CD14-positive monocyte (primary cell): Measurements from ENCODE around the gene CDH12. TPM values are rescaled to one million over a fixed set of nuclear protein-coding genes. Genes with fewer than 3 reads are reported as not detected.

Experiments used
- DNase-seq, 3 donors: peaks; one replicate each; pipeline ENCODE4 v3.0.0-alpha.2; 2011 to 2022
- H2AFZ ChIP-seq: 2 replicates; pipeline ENCODE4 v1.6.0; 2012; ENCODE audit warnings: mild to moderate bottlenecking, low read depth, low read length, inconsistent platforms; ENCODE audit not compliant: insufficient read depth, poor library complexity, severe bottlenecking
- H3K27ac ChIP-seq, 2 donors: 1 replicate in 1 of 2; 2 replicates in 1 of 2; pipeline ENCODE4 v1.5.1; 2012 to 2013; ENCODE audit warnings: low read length in 2 of 2, control low read depth in 1 of 2, inconsistent platforms in 1 of 2, low read depth in 1 of 2, mild to moderate bottlenecking in 1 of 2
- H3K27me3 ChIP-seq, 2 donors: one replicate each; pipeline versions ENCODE4 v1.6.0 to v1.6.1; 2011 to 2013; ENCODE audit warnings: low read length in 2 of 2; ENCODE audit not compliant: control insufficient read depth in 2 of 2, insufficient read depth in 2 of 2
- H3K36me3 ChIP-seq, 2 donors: replicated peaks in 1 of 2; 1 replicate in 1 of 2; 2 replicates in 1 of 2; pipeline versions ENCODE4 v1.5.1 to v1.6.1; 2012 to 2013; ENCODE audit warnings: low read length in 2 of 2, control low read depth in 1 of 2, inconsistent platforms in 1 of 2, mild to moderate bottlenecking in 1 of 2; ENCODE audit not compliant: insufficient read depth in 2 of 2, control insufficient read depth in 1 of 2
- H3K4me1 ChIP-seq, 2 donors: 1 replicate in 1 of 2; 2 replicates in 1 of 2; pipeline versions ENCODE4 v1.5.1 to v1.6.1; 2012 to 2013; ENCODE audit warnings: low read length in 2 of 2, control low read depth in 1 of 2, inconsistent platforms in 1 of 2, mild to moderate bottlenecking in 1 of 2, moderate library complexity in 1 of 2; ENCODE audit not compliant: insufficient read depth in 2 of 2, control insufficient read depth in 1 of 2
- H3K4me2 ChIP-seq: replicated peaks from 2 replicates; pipeline ENCODE3; 2012; ENCODE audit warnings: low read length, moderate library complexity, mild to moderate bottlenecking; ENCODE audit not compliant: poor library complexity, severe bottlenecking; ENCODE audit errors: extremely low read depth
- H3K4me3 ChIP-seq, 3 experiments: fragments of 200-600 bp in 1 of 3; sonication (generic) in 1 of 3; replicated peaks in 1 of 3; 1 replicate in 2 of 3; 2 replicates in 1 of 3; pipeline ENCODE4 v1.5.1; 2011 to 2013; ENCODE audit warnings: low read length in 3 of 3, mild to moderate bottlenecking in 3 of 3, control low read depth in 2 of 3, low read depth in 2 of 3, inconsistent platforms in 1 of 3, moderate library complexity in 1 of 3
- H3K79me2 ChIP-seq: 2 replicates; pipeline ENCODE4 v1.6.0; 2012; ENCODE audit warnings: mild to moderate bottlenecking, control low read depth, inconsistent platforms, low read length, moderate library complexity; ENCODE audit not compliant: insufficient read depth
- H3K9ac ChIP-seq: 2 replicates; pipeline ENCODE4 v1.6.0; 2017; ENCODE audit warnings: low read length, mild to moderate bottlenecking; ENCODE audit not compliant: insufficient read depth, poor library complexity, severe bottlenecking
- H3K9me3 ChIP-seq, 2 donors: replicated peaks in 1 of 2; 1 replicate in 1 of 2; 2 replicates in 1 of 2; pipeline versions ENCODE4 v1.5.1 to v1.6.1; 2012 to 2013; ENCODE audit warnings: low read length in 2 of 2, control low read depth in 1 of 2; ENCODE audit not compliant: control insufficient read depth in 1 of 2, insufficient read depth in 1 of 2
- H4K20me1 ChIP-seq: 2 replicates; pipeline ENCODE4 v1.6.0; 2012; ENCODE audit warnings: mild to moderate bottlenecking, low read length, control low read depth, moderate library complexity; ENCODE audit not compliant: insufficient read depth
- H3K27ac Mint-ChIP-seq, 7 donors: one replicate each; pipeline ENCODE4 v1.8.0; 2020; ENCODE audit warnings: mild to moderate bottlenecking in 7 of 7, mixed read lengths in 7 of 7, moderate library complexity in 6 of 7, inconsistent platforms in 2 of 7
- H3K27me3 Mint-ChIP-seq, 3 donors: one replicate each; pipeline ENCODE4 v1.8.0; 2021 to 2022; ENCODE audit warnings: low read depth in 3 of 3, mild to moderate bottlenecking in 3 of 3, mixed read lengths in 3 of 3, moderate library complexity in 3 of 3, inconsistent platforms in 1 of 3
- H3K36me3 Mint-ChIP-seq, 2 donors: one replicate each; pipeline ENCODE4 v1.8.0; 2020; ENCODE audit warnings: mixed read lengths in 2 of 2, inconsistent platforms in 1 of 2, mild to moderate bottlenecking in 1 of 2
- H3K4me1 Mint-ChIP-seq: one replicate; pipeline ENCODE4 v1.8.0; 2020; ENCODE audit warnings: mild to moderate bottlenecking, mixed read lengths
- H3K4me3 Mint-ChIP-seq, 2 donors: one replicate each; pipeline ENCODE4 v1.8.0; 2020; ENCODE audit warnings: mild to moderate bottlenecking in 2 of 2, mixed read lengths in 2 of 2, moderate library complexity in 1 of 2
- H3K9me3 Mint-ChIP-seq, 7 donors: one replicate each; pipeline ENCODE4 v1.8.0; 2020 to 2022; ENCODE audit warnings: mixed read lengths in 7 of 7, mild to moderate bottlenecking in 6 of 7, moderate library complexity in 6 of 7, inconsistent platforms in 2 of 7
- WGBS: methylation state at CpG from one replicate; pipeline ENCODE4 v1.1.5; 2013; ENCODE audit warnings: missing lambda C conversion rate; ENCODE audit not compliant: insufficient coverage; 5-methylcytosine and 5-hydroxymethylcytosine counted together
- intact Hi-C, 2 donors: fragments of 100-400 bp; cut with micrococcal nuclease; formaldehyde crosslinking; loops; one replicate each; pipeline versions ENCODE4 v1.15.0 to v1.15.1; 2023
- polyA plus RNA-seq, 3 donors: library from polyadenylated mRNA; depleted of rRNA in 1 of 3; unstranded in 2 of 3; stranded (reverse) in 1 of 3; fragments of 300-500 nt in 2 of 3; fragments of >200 nt in 1 of 3; fragmentation: Illumina TruSeq in 2 of 3; gene quantifications; 1 replicate in 2 of 3; 2 replicates in 1 of 3; pipeline ENCODE4 v1.2.3, GENCODE V29; 2012 to 2021
- TF ChIP-seq, protein P1 (sequence below): fragments of 200-600 bp; IDR thresholded peaks from one replicate; pipeline ENCODE4 v1.8.0; 2022; ENCODE audit warnings: antibody characterized with exemption, mild to moderate bottlenecking

The CDH12 gene
- polyA plus RNA-seq, 3 donors, result not detected

DNA sequence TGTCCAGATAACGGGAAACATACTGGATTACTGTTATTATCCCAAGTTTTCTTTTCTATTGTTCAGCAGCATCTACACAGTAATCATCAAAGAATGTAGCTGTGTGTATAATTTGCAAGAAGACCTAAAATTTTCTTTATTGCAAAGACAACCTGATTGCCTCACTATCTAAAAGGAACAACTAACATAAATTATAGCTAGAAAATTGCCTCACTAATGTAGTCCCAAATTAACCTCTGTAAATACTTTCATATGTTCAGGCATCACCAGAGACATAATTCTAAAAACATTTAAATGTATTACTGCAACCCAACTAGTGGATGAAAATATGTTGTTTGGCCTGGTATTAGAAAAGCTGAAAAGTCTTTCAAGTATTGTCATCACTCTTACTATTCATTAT lies 275.4 kb downstream of the CDH12 start:
- H3K36me3 Mint-ChIP-seq, result no peaks in the 10 kb centered on the region
- WGBS, result no CpG with 5 or more reads among the region's 1 CpG
- Histone ChIP-seq H2AFZ (no peak overlapping the region), H3K27ac (no peak overlapping the region), H3K27me3 (no peaks in the 10 kb centered on the region), H3K79me2 (no peaks in the 10 kb centered on the region), H3K36me3 (no peaks in the 10 kb centered on the region), H3K4me1 (no peaks in the 10 kb centered on the region), H4K20me1 (no peaks in the 10 kb centered on the region), H3K9me3 (no peaks in the 10 kb centered on the region), H3K9ac (no peak overlapping the region), H3K4me2 (no peak overlapping the region), H3K4me3 (no peak overlapping the region)
- no peaks in the 10 kb centered on the region for H3K27me3 Mint-ChIP-seq
- H3K4me1 Mint-ChIP-seq, result no peaks in the 10 kb centered on the region
- intact Hi-C loops, result no loop called here
- TF ChIP-seq, protein P1, sequence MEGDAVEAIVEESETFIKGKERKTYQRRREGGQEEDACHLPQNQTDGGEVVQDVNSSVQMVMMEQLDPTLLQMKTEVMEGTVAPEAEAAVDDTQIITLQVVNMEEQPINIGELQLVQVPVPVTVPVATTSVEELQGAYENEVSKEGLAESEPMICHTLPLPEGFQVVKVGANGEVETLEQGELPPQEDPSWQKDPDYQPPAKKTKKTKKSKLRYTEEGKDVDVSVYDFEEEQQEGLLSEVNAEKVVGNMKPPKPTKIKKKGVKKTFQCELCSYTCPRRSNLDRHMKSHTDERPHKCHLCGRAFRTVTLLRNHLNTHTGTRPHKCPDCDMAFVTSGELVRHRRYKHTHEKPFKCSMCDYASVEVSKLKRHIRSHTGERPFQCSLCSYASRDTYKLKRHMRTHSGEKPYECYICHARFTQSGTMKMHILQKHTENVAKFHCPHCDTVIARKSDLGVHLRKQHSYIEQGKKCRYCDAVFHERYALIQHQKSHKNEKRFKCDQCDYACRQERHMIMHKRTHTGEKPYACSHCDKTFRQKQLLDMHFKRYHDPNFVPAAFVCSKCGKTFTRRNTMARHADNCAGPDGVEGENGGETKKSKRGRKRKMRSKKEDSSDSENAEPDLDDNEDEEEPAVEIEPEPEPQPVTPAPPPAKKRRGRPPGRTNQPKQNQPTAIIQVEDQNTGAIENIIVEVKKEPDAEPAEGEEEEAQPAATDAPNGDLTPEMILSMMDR, result no peak
- no peak overlapping the region for H3K27ac Mint-ChIP-seq
- H3K4me3 Mint-ChIP-seq, result no peak overlapping the region
- DNase-seq, result no peak
- H3K9me3 Mint-ChIP-seq, result peaks cover 0 to 1% (median 0%) of the 10 kb centered on the region in 7 donors

DNA sequence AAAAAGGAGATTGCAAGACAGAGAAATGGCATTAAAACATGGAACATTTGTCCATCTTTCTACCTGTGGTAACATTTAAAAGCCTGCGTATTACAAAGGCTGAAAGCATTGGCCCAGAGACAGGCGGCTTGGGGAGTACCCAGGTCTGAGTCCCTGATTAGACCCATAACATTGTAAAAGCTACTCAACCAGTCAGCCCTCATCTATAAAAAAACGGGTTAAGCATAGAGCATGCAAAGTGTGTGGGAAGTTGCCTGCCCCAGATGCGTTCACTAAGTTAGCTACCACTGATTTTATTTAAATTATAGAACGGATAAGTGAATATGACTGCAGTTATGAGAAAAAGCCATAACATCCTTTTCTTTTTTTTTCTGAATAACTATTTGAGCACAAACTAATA lies 276.1 kb downstream of the CDH12 start:
- intact Hi-C loops, result no loop called here
- H3K79me2 ChIP-seq, result no peaks in the 10 kb centered on the region
- no CpG with 5 or more reads among the region's 5 CpGs for WGBS

More for the DNA sequence above, 276.1 kb downstream of the CDH12 start:
- no peaks in the 10 kb centered on the region for H3K4me1 Mint-ChIP-seq
- H3K4me3 Mint-ChIP-seq, result no peak overlapping the region
- no peaks in the 10 kb centered on the region for H3K27me3 ChIP-seq
- no peaks in the 10 kb centered on the region for H3K27me3 Mint-ChIP-seq
- H3K4me1 ChIP-seq, result no peaks in the 10 kb centered on the region
- H2AFZ ChIP-seq, result no peak overlapping the region
- DNase-seq, result no peak
- no peak overlapping the region for H3K4me2 ChIP-seq
- H3K9me3 ChIP-seq, result no peaks in the 10 kb centered on the region
- H3K9me3 Mint-ChIP-seq, result peaks cover 0 to 1% (median 0%) of the 10 kb centered on the region in 7 donors
- H3K36me3 Mint-ChIP-seq, result no peaks in the 10 kb centered on the region
- H3K9ac ChIP-seq, result no peak overlapping the region
- TF ChIP-seq, protein P1, result no peak
- H3K27ac ChIP-seq, result no peak overlapping the region
- no peak overlapping the region for H3K4me3 ChIP-seq
- no peak overlapping the region for H3K27ac Mint-ChIP-seq
- H3K36me3 ChIP-seq, result no peaks in the 10 kb centered on the region
- H4K20me1 ChIP-seq, result no peaks in the 10 kb centered on the region
